Hepatocyte (in vitro differentiated cells): ENCODE measurements around the gene SHROOM3.

Experiments used
- EZH2 ChIP-seq: fragments of 200-600 bp; sonication (generic); IDR thresholded peaks from 2 replicates; pipeline ENCODE4 v1.6.1; 2016; ENCODE audit warnings: antibody characterized with exemption, mild to moderate bottlenecking, borderline replicate concordance
- TF ChIP-seq, protein P1 (sequence below): fragments of 200-600 bp; sonication (generic); IDR thresholded peaks from 2 replicates; pipeline ENCODE4 v1.5.1; 2016; ENCODE audit warnings: antibody characterized with exemption, mild to moderate bottlenecking; ENCODE audit not compliant: poor library complexity

DNA sequence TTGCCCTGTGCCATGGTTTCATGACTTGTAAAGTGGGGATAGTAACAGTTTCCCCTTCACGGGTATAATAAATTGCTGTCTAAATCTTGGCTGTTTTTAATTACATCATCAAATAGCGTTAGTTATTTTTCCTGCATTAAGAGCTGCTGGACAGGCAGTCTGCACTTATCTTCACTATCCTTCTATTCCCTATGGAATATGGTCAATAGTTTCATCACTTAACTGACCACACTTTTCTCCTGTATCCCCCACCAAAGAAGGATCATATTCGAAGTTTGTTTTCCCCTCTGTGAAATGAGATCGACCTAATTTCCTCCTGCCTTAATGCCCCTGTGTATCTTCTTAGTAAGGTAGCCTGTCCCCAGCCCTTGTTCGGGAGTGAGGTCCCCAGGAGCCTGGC, 133.2 kb downstream of the SHROOM3 start:
- TF ChIP-seq, protein P1, sequence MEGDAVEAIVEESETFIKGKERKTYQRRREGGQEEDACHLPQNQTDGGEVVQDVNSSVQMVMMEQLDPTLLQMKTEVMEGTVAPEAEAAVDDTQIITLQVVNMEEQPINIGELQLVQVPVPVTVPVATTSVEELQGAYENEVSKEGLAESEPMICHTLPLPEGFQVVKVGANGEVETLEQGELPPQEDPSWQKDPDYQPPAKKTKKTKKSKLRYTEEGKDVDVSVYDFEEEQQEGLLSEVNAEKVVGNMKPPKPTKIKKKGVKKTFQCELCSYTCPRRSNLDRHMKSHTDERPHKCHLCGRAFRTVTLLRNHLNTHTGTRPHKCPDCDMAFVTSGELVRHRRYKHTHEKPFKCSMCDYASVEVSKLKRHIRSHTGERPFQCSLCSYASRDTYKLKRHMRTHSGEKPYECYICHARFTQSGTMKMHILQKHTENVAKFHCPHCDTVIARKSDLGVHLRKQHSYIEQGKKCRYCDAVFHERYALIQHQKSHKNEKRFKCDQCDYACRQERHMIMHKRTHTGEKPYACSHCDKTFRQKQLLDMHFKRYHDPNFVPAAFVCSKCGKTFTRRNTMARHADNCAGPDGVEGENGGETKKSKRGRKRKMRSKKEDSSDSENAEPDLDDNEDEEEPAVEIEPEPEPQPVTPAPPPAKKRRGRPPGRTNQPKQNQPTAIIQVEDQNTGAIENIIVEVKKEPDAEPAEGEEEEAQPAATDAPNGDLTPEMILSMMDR = no peak
- TF ChIP-seq EZH2 = no peak
